Parathyroid adenoma (tissue), 2 donors: Measurements from ENCODE around the gene LRRC72.
A peak's percentile ranks its signal among the peaks of the same experiment; 100 is the strongest.

Experiments
- H2AFZ ChIP-seq: fragments of 300-600 bp; sonication (generic); one replicate; pipeline ENCODE4 v1.7.0; 2017; ENCODE audit warnings: antibody characterized with exemption, mild to moderate bottlenecking
- H3K27ac ChIP-seq: fragments of 300-600 bp; sonication (generic); one replicate; pipeline ENCODE4 v1.7.0; 2017
- H3K27me3 ChIP-seq: fragments of 300-600 bp; sonication (generic); one replicate; pipeline ENCODE4 v1.7.0; 2017; ENCODE audit warnings: low read length; ENCODE audit not compliant: control insufficient read depth, insufficient read depth
- H3K36me3 ChIP-seq: fragments of 300-600 bp; sonication (generic); one replicate; pipeline ENCODE4 v1.7.0; 2017; ENCODE audit warnings: low read length; ENCODE audit not compliant: control insufficient read depth, insufficient read depth
- H3K4me1 ChIP-seq: fragments of 300-600 bp; sonication (generic); one replicate; pipeline ENCODE4 v1.7.0; 2017; ENCODE audit warnings: control low read depth
- H3K4me2 ChIP-seq: fragments of 300-600 bp; sonication (generic); one replicate; pipeline ENCODE4 v1.7.0; 2017; ENCODE audit warnings: low read length
- H3K4me3 ChIP-seq: fragments of 300-600 bp; sonication (generic); one replicate; pipeline ENCODE4 v1.7.0; 2017; ENCODE audit warnings: low read depth, low read length
- H3K79me2 ChIP-seq: fragments of 300-600 bp; sonication (generic); one replicate; pipeline ENCODE4 v1.7.0; 2017; ENCODE audit warnings: control low read depth
- H3K9ac ChIP-seq: fragments of 300-600 bp; sonication (generic); one replicate; pipeline ENCODE4 v1.7.0; 2017; ENCODE audit warnings: mild to moderate bottlenecking
- H3K9me3 ChIP-seq: fragments of 300-600 bp; sonication (generic); one replicate; pipeline ENCODE4 v1.7.0; 2017; ENCODE audit warnings: low read length; ENCODE audit not compliant: control insufficient read depth
- CTCF ChIP-seq: fragments of 300-600 bp; sonication (generic); IDR thresholded peaks from one replicate; pipeline ENCODE4 v1.7.0; 2017; ENCODE audit warnings: antibody characterized with exemption, mild to moderate bottlenecking
- donor health status: primary hyperparathyroidism.

The LRRC72 gene

DNA sequence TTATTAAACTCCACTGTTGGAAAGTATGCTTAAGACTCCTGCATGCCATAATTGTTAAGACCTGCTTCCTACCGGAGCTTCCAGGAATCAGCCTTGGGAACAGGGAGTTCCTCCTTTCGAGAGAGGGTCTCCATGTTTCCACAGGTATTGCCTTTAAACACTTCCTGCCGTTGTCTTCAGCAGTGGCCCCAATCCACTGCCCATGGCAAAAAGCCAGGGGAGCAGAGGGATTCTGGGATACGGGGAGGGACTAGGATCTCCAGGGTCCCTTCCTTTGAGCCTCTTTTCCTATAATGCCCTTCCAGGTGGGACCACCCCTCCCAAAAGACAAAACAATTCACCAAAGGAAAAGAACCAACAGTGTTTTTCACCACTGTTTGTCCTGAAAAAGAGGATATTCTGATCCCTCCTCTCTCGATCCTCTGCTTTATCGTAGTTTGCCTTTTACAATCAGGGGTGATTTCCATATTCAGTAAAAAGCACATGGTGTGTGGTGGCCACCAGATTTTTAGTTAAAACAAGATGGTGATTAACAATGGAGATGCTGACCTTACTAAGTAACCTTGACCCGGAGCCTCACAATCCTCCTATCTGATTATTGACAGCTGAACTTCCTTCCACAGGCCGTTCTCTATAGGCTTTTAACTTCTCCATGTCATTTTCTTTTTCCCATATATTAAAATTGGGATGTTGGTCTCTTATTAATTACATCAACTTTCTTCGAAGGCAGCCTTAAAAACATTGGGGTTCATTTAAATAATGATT lies 36.0 kb downstream of the LRRC72 start:
- Histone ChIP-seq H3K4me1 (no peaks in the 10 kb centered on the region), H3K9ac (no peak overlapping the region), H3K4me3 (no peak overlapping the region), H3K9me3 (no peaks in the 10 kb centered on the region), H3K27ac (no peak overlapping the region), H3K36me3 (no peaks in the 10 kb centered on the region), H3K27me3 (no peaks in the 10 kb centered on the region), H3K4me2 (no peak overlapping the region), H2AFZ (no peak overlapping the region), H3K79me2 (no peaks in the 10 kb centered on the region)
- TF ChIP-seq CTCF: no peak

- no peaks in the 10 kb centered on the region for H3K4me1 ChIP-seq
- H3K4me3 ChIP-seq: no peak overlapping the region
- H3K36me3 ChIP-seq: no peaks in the 10 kb centered on the region
- H3K27me3 ChIP-seq: no peaks in the 10 kb centered on the region
- no peak overlapping the region for H2AFZ ChIP-seq
- H3K27ac ChIP-seq: no peak overlapping the region
- H3K4me2 ChIP-seq: no peak overlapping the region
- no peaks in the 10 kb centered on the region for H3K9me3 ChIP-seq
- no peak for TF ChIP-seq CTCF
- no peak overlapping the region for H3K9ac ChIP-seq
- no peaks in the 10 kb centered on the region for H3K79me2 ChIP-seq
Observed at GRCh38 chr7:16563281-16564022, 36.8 kb downstream of the LRRC72 start.

GRCh38 chr7:16564023-16564380 lies 37.4 kb downstream of the LRRC72 start:
- Histone ChIP-seq H3K9ac (no peak overlapping the region), H3K27me3 (no peaks in the 10 kb centered on the region), H3K4me2 (no peak overlapping the region), H3K9me3 (no peaks in the 10 kb centered on the region), H3K36me3 (no peaks in the 10 kb centered on the region), H3K27ac (no peak overlapping the region), H3K4me1 (no peaks in the 10 kb centered on the region), H2AFZ (no peak overlapping the region), H3K79me2 (no peaks in the 10 kb centered on the region), H3K4me3 (no peak overlapping the region)
- no peak for TF ChIP-seq CTCF

DNA sequence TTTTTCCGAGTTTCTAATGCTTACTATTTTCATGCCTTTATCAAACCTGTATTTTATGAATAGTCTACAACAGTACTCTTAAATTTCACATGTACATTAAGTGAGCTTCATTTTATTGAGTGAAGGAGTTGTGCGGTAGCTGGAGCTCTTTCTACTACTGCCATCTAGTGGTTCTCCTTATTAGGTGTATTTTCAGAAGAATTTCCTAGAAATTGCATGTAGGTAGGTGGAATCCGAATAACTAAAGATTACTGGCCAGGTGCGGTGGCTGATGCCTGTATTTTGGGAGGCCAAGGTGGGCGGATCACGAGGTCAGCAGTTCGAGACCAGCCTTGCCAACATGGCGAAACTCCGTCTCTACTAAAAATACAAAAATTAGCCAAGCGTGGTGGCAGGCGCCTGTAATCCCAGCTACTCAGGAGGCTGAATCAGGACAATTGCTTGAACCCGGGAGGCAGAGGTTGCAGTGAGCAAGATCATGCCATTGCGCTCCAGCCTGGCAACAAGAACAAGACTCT lies 38.3 kb downstream of the LRRC72 start:
- no peak overlapping the region for H2AFZ ChIP-seq
- H3K79me2 ChIP-seq: no peaks in the 10 kb centered on the region
- no peaks in the 10 kb centered on the region for H3K36me3 ChIP-seq
- H3K4me2 ChIP-seq: no peak overlapping the region
- peak; percentile 85 for TF ChIP-seq CTCF
- no peak overlapping the region for H3K27ac ChIP-seq
- H3K9me3 ChIP-seq: no peaks in the 10 kb centered on the region
- no peak overlapping the region for H3K4me3 ChIP-seq
- H3K4me1 ChIP-seq: no peaks in the 10 kb centered on the region
- no peak overlapping the region for H3K9ac ChIP-seq
- no peaks in the 10 kb centered on the region for H3K27me3 ChIP-seq
